ENCODE results near the gene SLC13A4.
"Not testable (repeated sequence)": the region's sequence is repeated elsewhere in the genome, so short reads cannot be mapped to it uniquely, and the experiment has no call there.

Gene SLC13A4

DNA sequence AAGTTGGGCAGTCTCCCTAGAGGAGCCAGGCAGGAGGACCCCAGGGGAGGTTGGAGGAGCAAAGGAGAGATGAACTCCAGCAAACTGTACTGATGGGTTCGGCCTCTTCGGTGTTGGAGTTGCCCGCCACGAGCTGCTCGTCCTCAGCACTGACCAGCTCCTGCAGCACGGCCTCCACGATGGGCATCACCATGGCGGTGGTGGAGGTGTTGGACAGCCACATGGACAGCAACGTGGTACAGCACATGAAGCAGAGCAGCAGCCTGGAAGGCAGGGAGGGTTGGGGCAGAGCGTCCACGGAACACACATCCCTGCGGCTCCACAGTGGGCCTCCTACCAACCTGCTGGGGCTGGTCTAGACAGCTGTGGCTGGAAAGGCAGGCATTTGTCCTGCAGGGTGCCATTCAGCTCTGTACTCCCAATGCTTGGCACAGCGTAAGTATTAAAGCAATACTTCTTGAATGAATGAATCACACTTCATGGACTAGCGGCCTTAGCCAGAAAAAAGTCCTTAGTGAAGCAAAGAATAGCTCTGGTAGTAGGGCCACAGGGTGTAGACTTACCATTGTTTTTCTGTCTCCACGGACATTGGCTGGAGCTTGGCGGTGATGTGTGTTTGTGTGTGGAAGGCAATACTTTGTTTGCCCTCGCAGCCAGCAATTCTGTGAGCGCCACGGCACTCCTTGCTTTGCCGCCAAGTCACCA lies 21.8 kb downstream of the SLC13A4 start:
- ChIA-PET CTCF (interaction anchor here (1.0 to 2.3 kb wide), 5 partner anchors 11 to 61 kb away, joined by 3 to 7 read pairs (median 7); partner anchors contain the start of gene STMP1), POLR2A (no interaction called here)

DNA sequence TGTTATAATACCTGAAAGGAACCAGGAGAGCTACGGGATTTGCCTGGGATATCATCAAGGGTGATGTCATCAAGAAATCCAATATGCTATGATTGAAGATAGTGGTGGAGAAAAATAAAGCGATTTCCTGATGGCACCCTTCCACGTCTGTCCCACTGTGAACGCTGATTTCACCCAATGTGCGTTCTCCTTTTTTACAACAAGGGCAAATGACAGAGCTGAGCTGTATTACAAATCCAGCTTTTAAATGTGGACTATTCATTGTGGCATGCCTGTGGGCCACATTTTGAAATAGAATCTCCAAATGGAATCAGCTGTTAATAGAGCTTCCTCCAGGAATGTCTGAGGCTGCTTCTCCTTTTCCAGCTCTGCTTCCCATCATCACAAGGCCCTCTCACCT lies 23.3 kb downstream of the SLC13A4 start:
- ChIA-PET POLR2A (no interaction called here), CTCF (interaction anchor here (0.7 to 2.3 kb wide), 4 partner anchors 12 to 43 kb away, joined by 3 to 7 read pairs (median 5); partner anchors contain the start of gene STMP1)
- DNase-seq (ENCODE audit: extremely low spot score) = no peak
- TF ChIP-seq, protein P1, sequence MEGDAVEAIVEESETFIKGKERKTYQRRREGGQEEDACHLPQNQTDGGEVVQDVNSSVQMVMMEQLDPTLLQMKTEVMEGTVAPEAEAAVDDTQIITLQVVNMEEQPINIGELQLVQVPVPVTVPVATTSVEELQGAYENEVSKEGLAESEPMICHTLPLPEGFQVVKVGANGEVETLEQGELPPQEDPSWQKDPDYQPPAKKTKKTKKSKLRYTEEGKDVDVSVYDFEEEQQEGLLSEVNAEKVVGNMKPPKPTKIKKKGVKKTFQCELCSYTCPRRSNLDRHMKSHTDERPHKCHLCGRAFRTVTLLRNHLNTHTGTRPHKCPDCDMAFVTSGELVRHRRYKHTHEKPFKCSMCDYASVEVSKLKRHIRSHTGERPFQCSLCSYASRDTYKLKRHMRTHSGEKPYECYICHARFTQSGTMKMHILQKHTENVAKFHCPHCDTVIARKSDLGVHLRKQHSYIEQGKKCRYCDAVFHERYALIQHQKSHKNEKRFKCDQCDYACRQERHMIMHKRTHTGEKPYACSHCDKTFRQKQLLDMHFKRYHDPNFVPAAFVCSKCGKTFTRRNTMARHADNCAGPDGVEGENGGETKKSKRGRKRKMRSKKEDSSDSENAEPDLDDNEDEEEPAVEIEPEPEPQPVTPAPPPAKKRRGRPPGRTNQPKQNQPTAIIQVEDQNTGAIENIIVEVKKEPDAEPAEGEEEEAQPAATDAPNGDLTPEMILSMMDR (IDR thresholded peaks at IDR 0.05; ENCODE audit: control extremely low read depth, extremely low read depth, low read depth, missing control alignments) = no peak

More for the DNA sequence above, 21.8 kb downstream of the SLC13A4 start:
- TF ChIP-seq, protein P1 (IDR thresholded peaks at IDR 0.05; ENCODE audit: control extremely low read depth, extremely low read depth, low read depth, missing control alignments) = no peak
- no peak for DNase-seq (ENCODE audit: extremely low spot score)

DNA sequence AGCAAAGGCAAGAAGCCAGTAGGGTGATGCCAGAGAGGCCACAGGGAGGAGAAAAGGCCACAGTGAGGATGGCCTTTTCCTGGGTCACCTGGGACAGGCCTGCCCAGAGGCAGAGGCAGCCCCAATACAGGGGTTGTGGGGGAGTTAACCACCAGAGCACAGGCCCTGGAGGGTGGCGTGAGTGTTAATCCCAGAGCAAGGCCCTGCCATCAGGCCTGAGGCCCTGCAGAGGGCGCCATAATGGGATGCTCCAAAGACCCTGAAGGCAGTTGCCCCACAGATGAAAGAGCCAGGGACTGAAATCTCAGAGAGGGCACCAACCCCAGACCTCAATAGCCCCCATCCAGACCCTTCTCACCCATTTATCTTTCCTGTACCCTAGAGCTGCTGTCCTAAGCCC lies 23.9 kb downstream of the SLC13A4 start:
- POLR2A ChIA-PET = no interaction called here
- CTCF ChIA-PET = interaction anchor here (2.1 to 2.3 kb wide), 2 partner anchors 13 to 42 kb away, joined by 7 read pairs; partner anchors contain the start of gene STMP1
- no peak for DNase-seq (ENCODE audit: extremely low spot score)

DNA sequence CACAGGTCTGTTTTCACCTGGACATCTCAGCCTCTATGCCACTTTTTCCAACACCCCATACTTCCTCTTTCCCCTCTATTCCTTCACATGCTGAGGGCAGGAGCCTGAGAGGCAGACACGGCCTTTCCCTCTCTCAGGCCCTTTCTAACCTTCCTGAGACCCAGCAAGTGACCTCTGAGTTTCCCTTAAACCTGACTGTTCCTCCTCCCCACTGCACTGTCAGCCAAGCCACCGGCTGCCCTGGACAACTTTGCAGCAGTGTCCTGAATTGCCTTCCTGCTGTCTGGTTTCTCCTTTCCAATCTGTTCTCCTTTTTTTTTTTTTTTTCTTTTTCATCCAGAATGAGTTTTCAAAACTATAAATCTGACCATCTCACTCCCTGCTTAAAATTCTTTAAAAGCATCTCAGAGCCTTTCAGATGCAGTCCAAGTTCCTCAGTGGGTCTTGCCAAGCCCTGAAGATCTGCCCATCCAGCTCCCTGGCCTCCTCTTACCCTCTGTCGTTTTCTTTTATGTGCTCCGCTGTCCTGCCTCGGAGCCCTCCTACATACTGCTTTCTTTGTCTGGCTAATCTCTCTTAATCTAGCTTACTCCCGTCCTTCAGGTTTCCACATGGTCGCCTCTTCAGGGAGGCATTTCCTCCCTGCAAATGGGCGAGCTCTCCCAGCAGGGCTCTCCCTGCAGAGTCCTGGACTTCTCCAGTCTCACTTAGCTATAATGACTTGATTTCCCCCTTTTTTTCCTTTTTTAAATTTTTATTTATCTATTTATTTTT lies 30.5 kb downstream of the SLC13A4 start:
- POLR2A ChIA-PET = no interaction called here
- CTCF ChIA-PET = interaction anchor here (1.2 kb wide), 1 partner anchor 25 kb away, joined by 3 read pairs; no protein-coding TSS in a partner anchor
- DNase-seq (ENCODE audit: extremely low spot score) = no peak
- TF ChIP-seq, protein P1 (IDR thresholded peaks at IDR 0.05; ENCODE audit: control extremely low read depth, extremely low read depth, low read depth, missing control alignments) = no peak

More for the DNA sequence above, 23.9 kb downstream of the SLC13A4 start:
- TF ChIP-seq, protein P1 (IDR thresholded peaks at IDR 0.05; ENCODE audit: control extremely low read depth, extremely low read depth, low read depth, missing control alignments) = peak; percentile 25

DNA sequence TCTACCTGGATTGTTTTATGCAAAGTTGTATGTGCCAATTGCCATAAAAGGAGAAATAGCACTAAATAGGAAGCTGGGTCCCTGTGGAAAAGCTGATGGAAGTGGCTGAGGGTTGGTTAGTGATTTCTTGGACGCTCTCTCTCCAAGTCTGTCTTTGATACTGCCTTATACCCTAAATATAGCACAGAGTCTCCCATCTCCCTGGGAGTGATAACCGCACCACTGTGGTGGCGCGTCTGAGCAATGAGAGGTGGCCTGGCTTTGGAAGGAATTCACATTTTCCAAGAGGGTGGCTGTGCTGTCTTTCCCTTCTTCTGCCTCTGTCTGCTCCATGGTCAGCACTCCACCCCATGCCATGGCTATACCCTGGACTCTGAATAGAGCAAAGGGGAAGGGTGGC lies 34.4 kb downstream of the SLC13A4 start:
- TF ChIP-seq, protein P1 (IDR thresholded peaks at IDR 0.05; ENCODE audit: control extremely low read depth, extremely low read depth, low read depth, missing control alignments) = no peak
- ChIA-PET CTCF (no interaction called here), POLR2A (no interaction called here)
- DNase-seq (ENCODE audit: extremely low spot score) = no peak

DNA sequence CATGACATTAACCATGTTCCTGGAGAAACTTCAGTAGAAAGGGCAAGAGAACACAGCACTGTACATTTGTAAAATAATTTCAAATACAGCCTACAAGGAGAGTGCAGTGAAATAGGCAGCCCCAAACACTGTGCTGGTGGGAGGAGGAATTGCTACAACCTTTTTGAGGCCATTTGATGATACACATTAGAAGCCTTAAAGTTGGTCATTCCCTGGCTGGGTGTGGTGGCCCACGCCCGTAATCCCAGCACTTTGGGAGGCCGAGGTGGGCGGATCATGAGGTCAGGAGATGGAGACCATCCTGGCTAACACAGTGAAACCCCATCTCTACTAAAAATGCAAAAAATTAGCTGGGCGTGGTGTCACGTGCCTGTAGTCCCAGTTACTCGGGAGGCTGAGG lies 35.4 kb downstream of the SLC13A4 start:
- CTCF ChIA-PET; DNase-seq (ENCODE audit: extremely low spot score); POLR2A ChIA-PET: not testable (repeated sequence)

DNA sequence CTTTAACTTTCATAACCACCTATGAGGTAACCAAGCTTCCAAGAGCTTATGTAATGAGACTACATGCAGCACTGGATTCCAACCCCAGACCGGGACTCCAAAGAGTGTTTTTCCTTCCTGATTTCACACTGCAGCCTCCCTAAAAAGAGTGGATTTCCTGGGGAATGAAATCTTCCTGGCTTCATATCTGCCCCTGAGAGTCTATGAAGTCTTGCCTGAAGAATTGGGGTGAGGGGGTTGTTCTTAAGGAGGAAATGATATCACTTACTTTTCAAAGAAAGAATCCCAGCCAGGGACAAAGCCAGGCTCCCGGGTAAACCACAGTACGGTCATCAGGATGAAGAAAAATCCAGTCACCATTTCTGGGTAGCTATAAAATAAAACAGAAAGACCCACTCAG lies 35.9 kb downstream of the SLC13A4 start:
- TF ChIP-seq, protein P1 (IDR thresholded peaks at IDR 0.05; ENCODE audit: control extremely low read depth, extremely low read depth, low read depth, missing control alignments) = no peak
- ChIA-PET POLR2A (no interaction called here), CTCF (interaction anchor here (0.8 kb wide), 1 partner anchor 10 kb away, joined by 3 read pairs; no protein-coding TSS in a partner anchor)
- DNase-seq (ENCODE audit: extremely low spot score) = no peak

Measured in GM10248 (cell line).